DND-41 (cell line): ENCODE data around the gene KIF5A.

Source experiments
- ATAC-seq: fragments of 200-7000 bp; cut with Tn5 transposase; 3 replicates; pipeline ENCODE4 v1.9.1; 2021; ENCODE audit warnings: low read depth; ENCODE audit not compliant: insufficient read depth
- DNase-seq: peaks from one replicate; pipeline ENCODE4 v3.0.0-alpha.2; 2020
- H2AFZ ChIP-seq: 2 replicates; pipeline ENCODE4 v1.6.0; 2012; ENCODE audit warnings: low read depth, low read length
- H3K27ac ChIP-seq: 2 replicates; pipeline ENCODE4 v1.5.1; 2012; ENCODE audit warnings: low read length, inconsistent platforms
- H3K27me3 ChIP-seq: fragments of 200-600 bp; sonication (generic); 2 replicates; pipeline ENCODE4 v1.6.0; 2012; ENCODE audit warnings: low read length, mild to moderate bottlenecking, inconsistent platforms; ENCODE audit not compliant: insufficient read depth, poor library complexity
- H3K36me3 ChIP-seq: 2 replicates; pipeline ENCODE4 v1.5.1; 2012; ENCODE audit warnings: low read length, inconsistent platforms; ENCODE audit not compliant: insufficient read depth
- H3K4me1 ChIP-seq: 2 replicates; pipeline ENCODE4 v1.5.1; 2012; ENCODE audit warnings: mild to moderate bottlenecking, low read length; ENCODE audit not compliant: insufficient read depth
- H3K4me2 ChIP-seq: 2 replicates; pipeline ENCODE4 v1.6.0; 2012; ENCODE audit warnings: mild to moderate bottlenecking, moderate library complexity, low read length, inconsistent platforms; ENCODE audit not compliant: insufficient read depth
- H3K4me3 ChIP-seq, 2 experiments: fragments of 200-600 bp in 1 of 2; shearing (Covaris generic) in 1 of 2; 2 replicates each; pipeline ENCODE4 v1.5.1; 2012 to 2016; ENCODE audit warnings: inconsistent platforms in 2 of 2, low read length in 2 of 2, mild to moderate bottlenecking in 2 of 2, low read depth in 1 of 2, moderate library complexity in 1 of 2
- H3K79me2 ChIP-seq: 2 replicates; pipeline ENCODE4 v1.6.0; 2012; ENCODE audit warnings: low read length, inconsistent platforms; ENCODE audit not compliant: insufficient read depth
- H3K9ac ChIP-seq: 2 replicates; pipeline ENCODE4 v1.6.0; 2012; ENCODE audit warnings: low read depth, mild to moderate bottlenecking, inconsistent platforms, low read length, moderate library complexity
- H3K9me3 ChIP-seq: 2 replicates; pipeline ENCODE4 v1.5.1; 2012; ENCODE audit warnings: low read length, moderate library complexity, mild to moderate bottlenecking, inconsistent platforms; ENCODE audit not compliant: insufficient read depth, severe bottlenecking
- H4K20me1 ChIP-seq: 2 replicates; pipeline ENCODE4 v1.6.0; 2012; ENCODE audit warnings: low read length; ENCODE audit not compliant: insufficient read depth
- CTCF ChIP-seq: IDR thresholded peaks from 2 replicates; pipeline ENCODE4 v1.5.1; 2012; ENCODE audit warnings: borderline replicate concordance, low read length, moderate library complexity, mild to moderate bottlenecking; ENCODE audit not compliant: poor library complexity, severe bottlenecking; ENCODE audit errors: extremely low read depth
- EZH2 ChIP-seq: IDR thresholded peaks from 3 replicates; pipeline ENCODE4 v1.6.1; 2012; ENCODE audit warnings: borderline replicate concordance, low read depth, mild to moderate bottlenecking, moderate library complexity, low read length, inconsistent platforms; ENCODE audit not compliant: severe bottlenecking

Gene KIF5A

GRCh38 chr12:57515408-57515933 lies 34.4 kb upstream of the KIF5A start:
- Histone ChIP-seq H3K27me3 (no peaks in the 10 kb centered on the region), H3K4me2 (no peak overlapping the region), H3K36me3 (peaks cover 95% of the 10 kb centered on the region), H3K4me3 (no peak overlapping the region), H4K20me1 (peaks cover 59% of the 10 kb centered on the region), H3K9ac (no peak overlapping the region), H2AFZ (no peak overlapping the region), H3K4me1 (peaks cover 27% of the 10 kb centered on the region), H3K79me2 (peaks cover 54% of the 10 kb centered on the region), H3K9me3 (no peaks in the 10 kb centered on the region), H3K27ac (no peak overlapping the region; the same call in 1 of the 2 replicates)
- TF ChIP-seq CTCF (no peak), EZH2 (no peak)
- DNase-seq (no peak), ATAC-seq (no peak)

- DNase-seq (no peak), ATAC-seq (no peak)
- Histone ChIP-seq H3K27ac (0 out of 2 replicates have a peak overlapping the region, but pooled peaks have one; percentile 16), H3K79me2 (peaks cover 52% of the 10 kb centered on the region), H3K36me3 (peaks cover 89% of the 10 kb centered on the region), H4K20me1 (peaks cover 59% of the 10 kb centered on the region), H2AFZ (no peak overlapping the region), H3K9me3 (no peaks in the 10 kb centered on the region), H3K9ac (no peak overlapping the region), H3K4me2 (no peak overlapping the region), H3K4me1 (peaks cover 30% of the 10 kb centered on the region), H3K27me3 (no peaks in the 10 kb centered on the region), H3K4me3 (no peak overlapping the region)
- no peak for TF ChIP-seq EZH2
- no peak for TF ChIP-seq CTCF
Measured at GRCh38 chr12:57515934-57516541, 33.8 kb upstream of the KIF5A start.

DNA sequence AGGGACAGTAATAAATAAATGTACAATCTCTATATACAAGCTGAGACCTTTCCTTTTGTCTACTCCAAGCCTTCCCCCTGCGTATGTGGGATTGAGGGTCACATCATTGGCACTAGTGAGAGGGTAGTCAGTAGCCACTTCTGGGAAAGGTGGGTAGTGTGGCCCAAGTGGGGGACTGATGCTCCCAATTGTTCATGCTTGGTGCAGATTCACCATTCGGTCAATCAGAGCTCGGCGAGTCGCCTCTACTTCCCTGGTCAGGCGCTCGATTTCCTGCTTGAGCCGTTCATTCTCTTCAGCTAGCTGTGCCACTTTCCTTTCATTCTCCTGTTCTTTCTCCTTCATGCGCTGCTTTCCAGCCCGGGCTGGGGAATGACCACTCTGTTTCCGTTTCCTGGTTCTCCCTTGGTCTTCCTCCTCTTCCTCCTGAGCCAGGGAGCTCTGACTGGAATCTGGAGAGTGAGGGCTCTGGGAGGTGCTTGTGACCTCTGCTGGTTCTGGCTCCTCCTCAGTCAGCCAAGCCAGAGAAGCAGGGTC lies 33.2 kb upstream of the KIF5A start:
- H3K4me1 ChIP-seq: peaks cover 37% of the 10 kb centered on the region
- peak overlapping the region; percentile 27; the same call in 1 of the 2 replicates for H3K27ac ChIP-seq
- no peak overlapping the region for H3K4me3 ChIP-seq
- DNase-seq: no peak
- ATAC-seq: no peak
- H4K20me1 ChIP-seq: peaks cover 56% of the 10 kb centered on the region
- no peaks in the 10 kb centered on the region for H3K9me3 ChIP-seq
- peaks cover 49% of the 10 kb centered on the region for H3K79me2 ChIP-seq
- H3K36me3 ChIP-seq: peaks cover 82% of the 10 kb centered on the region
- no peak overlapping the region for H3K9ac ChIP-seq
- H2AFZ ChIP-seq: no peak overlapping the region
- H3K4me2 ChIP-seq: peak overlapping the region; percentile 9; the same call in 1 of the 2 replicates
- H3K27me3 ChIP-seq: no peaks in the 10 kb centered on the region
- TF ChIP-seq EZH2 (no peak), CTCF (no peak)
